Measurements from ENCODE around the gene TMEM108.
A peak's percentile ranks its signal among the peaks of the same experiment; 100 is the strongest.

Gene TMEM108

GRCh38 chr3:133393691-133394474 is 355.7 kb downstream of the TMEM108 start:
- no peak for DNase-seq

GRCh38 chr3:133394561-133395311 is 356.5 kb downstream of the TMEM108 start:
- DNase-seq = no peak

- no peak for DNase-seq
These were observed 358.7 kb downstream of the TMEM108 start for GRCh38 chr3:133396906-133397305.

GRCh38 chr3:133400006-133400515 is 361.9 kb downstream of the TMEM108 start, which contains the start of gene BFSP2:
Gene BFSP2 (plus strand): TSS chr3:133400056. CDS start chr3:133400084, 28 bp downstream.
- DNase-seq = no peak

GRCh38 chr3:133401374-133402135 is 363.4 kb downstream of the TMEM108 start:
- DNase-seq = no peak

GRCh38 chr3:133404920-133405319 is 366.7 kb downstream of the TMEM108 start:
- no peak for DNase-seq

GRCh38 chr3:133408366-133408765 is 370.2 kb downstream of the TMEM108 start:
- DNase-seq = no peak

GRCh38 chr3:133408961-133409360 is 370.8 kb downstream of the TMEM108 start:
- no peak for DNase-seq

- no peak for DNase-seq
These were observed 372.2 kb downstream of the TMEM108 start for GRCh38 chr3:133410191-133410892.

GRCh38 chr3:133412183-133413132 is 374.3 kb downstream of the TMEM108 start:
- no peak for DNase-seq

- DNase-seq = peak; percentile 40
These were observed 375.2 kb downstream of the TMEM108 start for GRCh38 chr3:133413161-133414020.

GRCh38 chr3:133414021-133414392 is 375.8 kb downstream of the TMEM108 start:
- no peak for DNase-seq

GRCh38 chr3:133418361-133418760 is 380.2 kb downstream of the TMEM108 start:
- DNase-seq = no peak

- DNase-seq = no peak
These were observed 381.1 kb downstream of the TMEM108 start for GRCh38 chr3:133419151-133419909.

- no peak for DNase-seq
These were observed 387.0 kb downstream of the TMEM108 start for GRCh38 chr3:133424937-133425869.

GRCh38 chr3:133425898-133426297 is 387.7 kb downstream of the TMEM108 start:
- DNase-seq = no peak

GRCh38 chr3:133426721-133427120 is 388.5 kb downstream of the TMEM108 start:
- no peak for DNase-seq

GRCh38 chr3:133428552-133428951 is 390.4 kb downstream of the TMEM108 start:
- no peak for DNase-seq

All from NCI-H1048 (cell line).